HG02870 (cell line): Measurements from ENCODE around the gene ANKLE2.

ENCODE experiments used
- ATAC-seq: cut with Tn5 transposase; IDR thresholded peaks from one replicate; pipeline ENCODE4 v1.9.1; 2021; ENCODE audit warnings: mild to moderate bottlenecking, moderate library complexity; ENCODE audit not compliant: unreplicated experiment

The ANKLE2 gene

DNA sequence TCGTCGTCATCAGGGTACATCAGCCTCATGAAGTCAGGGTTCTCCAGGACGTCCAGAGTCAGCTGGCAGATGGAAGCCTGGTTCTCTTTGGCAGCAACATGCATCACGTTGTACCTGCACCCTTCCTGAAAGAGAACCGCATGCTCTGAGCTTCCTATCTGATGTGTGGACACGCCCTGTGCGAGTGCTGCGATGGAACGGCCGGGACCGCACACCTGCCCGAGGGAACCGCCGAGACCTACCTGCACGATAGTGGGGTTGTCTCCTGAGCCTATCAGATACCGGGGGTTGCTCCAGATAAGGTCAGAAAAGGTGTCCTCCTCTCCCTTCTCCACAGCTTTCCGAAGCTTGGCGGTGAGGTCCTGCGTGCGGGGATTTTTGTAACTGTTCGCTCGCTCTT lies 13.7 kb downstream of the ANKLE2 start:
- no peak for ATAC-seq

DNA sequence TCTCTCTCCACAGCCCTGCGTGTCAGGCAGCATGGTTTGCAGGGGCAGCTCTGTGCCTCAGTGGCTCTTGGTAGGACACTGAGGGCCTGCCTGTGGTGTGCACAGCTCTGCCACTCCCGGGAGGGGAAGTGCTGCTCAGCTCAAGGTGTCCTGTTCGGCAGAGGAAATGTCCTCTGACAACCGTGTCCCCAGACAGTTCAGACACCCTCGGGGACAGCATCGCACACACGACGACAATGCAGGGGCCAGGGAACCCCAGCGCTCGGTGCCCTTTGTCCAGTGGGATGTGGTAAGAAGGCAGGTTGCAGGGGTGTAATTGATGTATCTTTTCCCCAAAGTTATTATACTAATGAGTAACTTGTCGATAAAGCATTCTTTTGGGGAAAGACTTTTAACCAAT lies 14.2 kb downstream of the ANKLE2 start:
- no peak for ATAC-seq

DNA sequence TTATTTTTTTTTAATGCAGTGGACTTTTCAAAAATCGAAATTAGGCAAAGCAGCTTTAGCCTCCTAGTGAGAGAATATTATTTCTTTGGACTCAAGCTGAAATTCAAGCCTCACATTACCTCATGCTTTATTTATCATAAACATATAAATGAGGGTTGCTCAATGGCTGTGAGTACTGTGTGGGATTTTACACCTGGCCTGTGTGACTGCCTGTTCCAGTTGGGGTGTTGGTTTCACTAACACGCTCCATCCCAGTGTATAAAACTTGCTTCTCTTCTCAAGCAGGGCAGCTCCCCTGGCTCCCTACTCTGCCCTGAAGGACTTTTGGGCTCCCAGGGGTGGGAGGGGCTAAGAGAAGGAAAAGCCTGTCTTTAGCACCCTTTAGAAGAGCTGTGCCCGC lies 15.0 kb downstream of the ANKLE2 start:
- no peak for ATAC-seq

DNA sequence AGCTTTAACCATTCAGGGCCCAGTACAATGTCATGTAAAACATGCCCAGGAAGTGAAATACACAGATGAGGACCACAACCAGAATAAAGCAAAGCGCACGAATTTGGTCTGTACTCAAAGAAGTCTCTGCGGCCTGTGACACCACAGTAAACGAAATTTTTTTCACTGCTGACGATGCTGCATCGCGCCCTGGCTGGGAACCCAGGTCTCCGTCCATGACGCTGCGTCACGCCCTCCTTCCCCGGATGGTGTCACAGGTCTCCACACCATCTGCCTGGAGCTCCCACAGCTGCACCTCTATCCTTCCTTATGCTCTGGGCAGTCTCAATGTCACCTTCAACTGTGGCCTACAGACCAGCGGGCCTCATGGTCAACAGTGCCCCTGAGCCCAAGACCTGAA lies 17.8 kb downstream of the ANKLE2 start:
- ATAC-seq: no peak

DNA sequence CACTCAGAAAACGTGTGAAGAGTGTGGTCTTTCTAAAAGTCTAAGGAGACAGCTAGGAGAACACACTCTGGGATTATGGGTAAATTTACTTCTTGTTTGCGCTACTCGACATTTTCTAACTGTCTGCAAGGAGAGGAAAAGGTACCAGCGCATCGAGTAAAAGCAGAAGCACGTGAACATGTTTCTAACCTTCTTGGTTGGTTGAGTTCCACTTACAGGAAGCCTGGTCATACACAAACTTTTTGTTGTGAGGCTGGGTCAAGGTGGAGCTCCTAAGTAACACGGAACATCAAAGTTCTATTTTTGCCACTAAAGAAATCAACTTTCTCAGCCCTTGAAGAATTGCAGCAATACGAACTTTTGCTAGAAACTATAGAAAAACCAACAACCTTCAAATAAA lies 20.0 kb downstream of the ANKLE2 start:
- no peak for ATAC-seq

DNA sequence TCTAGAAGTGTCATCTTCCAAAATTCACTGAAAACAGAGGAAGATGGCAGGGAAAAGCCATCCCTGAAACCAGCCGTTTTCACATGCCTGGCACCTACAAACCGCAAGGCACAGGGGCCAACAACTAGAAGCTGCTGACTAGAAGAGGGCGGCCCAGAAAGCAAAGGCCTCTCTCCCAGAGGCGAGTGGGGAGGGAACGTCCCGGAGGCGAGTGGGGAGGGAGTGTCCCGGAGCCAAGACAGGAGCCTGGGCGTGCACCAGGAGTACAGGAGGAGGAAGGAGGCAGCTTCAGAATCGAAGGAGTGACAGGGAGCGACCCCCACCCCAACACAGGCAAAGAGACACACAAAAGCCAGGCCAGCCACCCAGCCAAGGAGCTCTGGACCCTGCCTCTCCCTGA lies 21.0 kb downstream of the ANKLE2 start:
- no peak for ATAC-seq

DNA sequence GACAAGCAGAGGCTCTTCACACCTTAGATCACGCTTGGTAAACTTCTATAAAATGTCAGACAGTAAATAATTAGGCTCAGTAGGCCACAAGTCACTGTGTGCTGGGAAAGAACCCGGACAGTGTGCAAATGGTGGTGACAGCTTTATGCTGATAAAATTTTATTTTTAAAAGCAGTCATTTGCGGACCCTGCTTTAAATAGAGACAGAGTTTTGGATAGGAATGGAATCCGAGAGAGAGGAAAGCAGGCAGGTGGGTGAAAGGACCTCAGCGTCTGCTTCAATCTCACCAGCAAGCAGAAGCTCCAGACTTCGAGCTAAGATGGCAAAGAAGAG lies 21.4 kb downstream of the ANKLE2 start:
- no peak for ATAC-seq

DNA sequence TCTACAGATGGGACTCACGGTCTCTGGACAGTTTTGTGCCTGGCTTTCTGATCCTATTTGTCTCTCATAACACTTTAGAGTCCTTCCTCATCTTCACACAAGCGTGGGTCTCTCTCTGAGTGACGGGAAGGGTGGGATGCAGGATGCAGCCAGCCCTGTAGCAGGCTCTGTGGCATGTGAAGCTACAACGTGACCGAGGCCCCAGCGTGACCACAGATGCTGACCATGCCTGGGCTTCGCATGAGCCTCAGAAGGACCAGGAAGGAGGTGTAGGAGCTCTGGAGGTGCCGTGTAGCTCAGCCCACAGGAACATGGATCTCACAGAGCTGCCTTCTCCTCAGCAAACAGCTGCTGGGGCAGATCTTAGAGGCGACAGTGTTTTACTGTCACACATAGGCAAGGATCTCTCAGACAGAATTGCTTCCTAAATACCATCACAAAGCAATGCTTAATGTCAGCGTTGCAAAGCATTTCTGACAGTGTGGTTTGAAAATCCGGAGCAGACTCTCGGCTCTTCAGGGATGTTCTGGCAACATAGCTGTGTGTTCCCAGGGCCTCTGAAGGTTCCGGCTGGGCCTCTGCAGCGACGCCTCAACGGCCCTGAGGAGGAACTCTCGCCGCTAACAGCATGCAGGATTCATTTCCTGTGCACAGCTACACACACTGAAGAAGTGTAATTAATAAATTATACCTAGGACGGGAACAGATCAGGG lies 21.9 kb downstream of the ANKLE2 start:
- no peak for ATAC-seq

DNA sequence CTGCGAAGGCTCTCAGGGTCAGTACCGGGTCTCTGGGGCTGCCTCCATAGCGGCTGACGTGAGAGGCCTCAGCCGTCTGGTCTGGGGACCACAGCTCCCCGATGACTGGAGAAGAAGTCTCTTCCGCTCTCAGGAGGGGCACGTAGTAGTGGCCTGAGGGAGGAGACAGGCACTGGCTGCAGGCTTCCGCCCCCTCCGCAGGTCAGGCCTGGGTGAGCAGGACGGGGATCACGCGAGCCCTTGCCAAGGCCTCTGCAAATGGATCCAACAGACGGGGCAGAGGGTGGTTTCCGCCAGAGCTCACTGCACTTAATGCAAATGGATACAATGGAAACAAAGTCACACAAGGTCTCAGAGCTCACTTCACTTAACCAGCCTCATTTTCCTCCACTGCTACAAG lies 24.7 kb downstream of the ANKLE2 start:
- ATAC-seq: no peak

DNA sequence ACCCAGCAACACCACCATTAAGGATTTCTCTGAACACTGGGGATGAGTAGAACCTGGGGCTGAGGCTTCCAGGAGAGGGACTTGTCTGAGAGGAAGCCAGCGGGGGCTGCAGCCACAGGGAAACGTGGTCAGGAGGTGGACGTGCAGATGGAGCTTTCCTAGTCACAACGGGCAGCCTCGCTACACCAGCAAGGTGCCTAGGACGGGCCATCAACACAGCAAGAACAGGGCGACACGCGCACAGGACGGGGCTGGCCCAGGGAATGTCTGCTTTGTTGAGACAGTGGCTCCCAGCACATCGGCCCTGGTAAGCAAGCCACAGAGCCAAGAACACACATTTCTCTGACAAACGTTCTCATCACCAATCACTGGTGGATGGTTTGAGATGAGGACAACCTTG lies 25.3 kb downstream of the ANKLE2 start:
- ATAC-seq: no peak

DNA sequence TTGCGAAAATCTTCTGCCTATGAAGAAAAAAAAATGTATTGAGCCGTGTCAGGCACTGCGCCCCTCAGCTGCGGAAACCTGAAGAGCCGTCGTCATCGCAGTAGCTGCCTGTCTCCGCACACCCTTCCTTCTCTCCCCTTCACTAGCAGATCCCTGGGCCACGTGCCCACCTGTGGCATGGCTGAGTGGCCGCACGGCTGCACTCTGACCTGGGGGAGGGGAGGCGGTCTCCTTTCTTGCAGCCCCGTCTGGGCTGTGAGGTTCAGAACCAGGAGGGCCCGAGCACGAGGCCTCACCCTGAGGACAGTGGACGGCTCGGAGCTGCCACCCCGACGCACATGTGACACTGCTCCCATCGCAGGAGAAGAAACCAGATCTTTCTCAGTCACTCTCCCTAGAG lies 26.1 kb downstream of the ANKLE2 start:
- ATAC-seq: no peak

DNA sequence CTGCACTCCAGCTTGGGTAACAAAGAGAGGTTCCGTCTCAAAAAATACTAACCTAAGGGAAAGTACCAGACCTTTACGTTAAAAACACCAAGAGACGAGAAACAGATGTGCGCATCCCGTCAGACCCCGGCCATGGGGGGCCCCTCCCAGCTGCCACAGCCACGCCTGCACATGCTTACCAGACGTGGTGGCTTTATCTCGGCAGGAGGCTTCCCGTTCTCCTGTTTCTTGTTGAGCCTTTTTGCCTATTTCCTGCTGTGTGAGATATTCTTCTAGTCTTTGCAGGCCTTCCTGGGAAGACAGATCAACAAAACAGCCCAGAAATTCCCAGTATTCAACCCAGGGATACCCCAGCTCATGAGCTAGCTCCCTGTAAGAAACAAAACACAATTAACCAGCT lies 27.4 kb downstream of the ANKLE2 start:
- no peak for ATAC-seq

DNA sequence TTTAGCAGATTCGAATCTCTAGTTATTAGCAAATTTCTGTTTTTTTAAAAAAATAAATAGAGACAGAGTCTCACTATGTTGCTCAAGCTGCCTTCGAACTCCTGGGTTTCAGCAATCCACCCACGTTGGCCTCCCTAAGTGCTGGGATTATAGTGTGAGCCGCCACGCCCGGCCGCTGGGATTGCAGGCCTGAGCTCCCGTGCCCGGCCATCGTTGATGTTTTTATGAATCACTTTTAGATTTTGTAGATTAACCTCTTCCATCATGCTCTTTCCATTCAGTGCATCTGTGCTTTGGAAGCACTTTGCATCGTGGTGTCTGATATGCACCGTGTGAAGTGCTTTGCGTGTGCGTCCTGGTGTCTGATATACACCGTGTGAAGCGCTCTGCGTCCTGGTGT lies 30.1 kb downstream of the ANKLE2 start:
- ATAC-seq: no peak

DNA sequence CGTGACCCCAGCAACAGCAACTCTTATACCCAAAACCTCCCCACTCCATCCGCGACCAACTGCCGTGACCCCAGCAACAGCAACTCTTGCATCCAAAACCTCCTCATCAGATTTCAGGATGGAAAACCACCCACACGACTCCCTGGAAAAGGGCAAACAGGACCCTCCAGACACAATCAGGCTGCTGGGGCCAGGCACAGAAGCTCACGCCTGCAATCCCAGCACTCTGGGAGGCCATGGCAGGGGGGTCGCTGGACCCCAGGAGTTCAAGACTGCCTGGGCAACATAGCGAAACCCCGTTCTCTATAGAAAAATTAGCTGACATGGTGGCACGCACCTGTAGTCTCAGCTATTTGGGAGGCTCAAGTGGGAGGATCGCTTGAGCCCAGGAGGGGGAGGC lies 31.3 kb downstream of the ANKLE2 start:
- ATAC-seq: no peak

DNA sequence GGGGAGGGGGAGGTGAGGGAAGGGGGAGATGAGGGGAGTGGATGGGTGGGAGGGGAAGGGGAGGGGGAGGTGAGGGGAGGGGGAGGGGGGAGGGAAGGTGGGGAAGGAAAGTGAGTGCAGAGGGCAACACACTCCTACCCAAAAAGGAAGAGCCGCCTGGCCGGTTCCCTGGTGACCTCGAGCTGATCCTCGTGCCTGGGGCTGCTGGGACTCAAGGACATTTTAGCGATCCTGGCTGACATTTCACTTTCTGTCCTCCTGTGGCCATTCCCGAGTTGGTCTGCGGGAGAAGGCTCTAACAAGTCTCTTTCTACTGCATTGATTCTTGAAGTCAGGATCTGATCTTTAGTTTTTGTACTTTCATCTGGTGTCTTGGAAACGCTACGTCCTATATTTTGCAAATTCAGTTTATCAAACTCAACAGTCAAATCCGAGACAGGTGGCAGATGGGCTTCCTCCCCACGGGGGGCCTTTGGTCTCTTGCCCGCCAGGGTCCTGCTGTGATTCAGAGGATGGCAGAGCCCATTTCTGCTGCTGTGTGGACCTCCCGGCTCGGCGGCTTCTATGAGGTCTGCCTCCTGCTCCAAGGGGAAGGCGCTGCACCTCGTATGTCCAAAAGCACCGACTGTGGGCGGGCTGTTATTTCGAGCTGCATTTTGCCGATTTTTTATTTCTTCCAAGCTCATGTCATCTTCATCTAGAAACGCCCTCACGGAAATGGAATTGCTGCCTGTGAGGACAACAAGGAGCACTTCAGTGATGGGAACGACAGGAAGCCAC lies 31.9 kb downstream of the ANKLE2 start:
- ATAC-seq: no peak

DNA sequence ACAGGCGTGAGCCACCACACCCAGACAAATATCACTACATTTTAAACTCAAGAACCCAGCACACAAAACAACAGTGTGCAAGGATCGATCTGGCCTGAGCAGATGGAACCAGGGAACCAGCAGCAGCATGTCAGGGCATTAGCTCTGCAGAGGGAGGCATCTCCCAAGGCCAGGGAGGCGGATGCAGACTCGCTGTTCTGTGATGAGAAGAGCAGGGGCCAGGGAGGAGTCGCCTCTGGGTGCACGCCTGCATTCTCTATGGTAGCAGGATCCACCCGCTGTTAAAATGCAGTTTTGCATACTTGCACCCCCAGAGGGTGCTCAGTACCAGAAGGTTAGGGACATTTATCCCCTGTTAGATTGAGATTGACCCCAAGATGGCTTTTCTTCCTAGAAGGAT lies 33.1 kb downstream of the ANKLE2 start:
- no peak for ATAC-seq

DNA sequence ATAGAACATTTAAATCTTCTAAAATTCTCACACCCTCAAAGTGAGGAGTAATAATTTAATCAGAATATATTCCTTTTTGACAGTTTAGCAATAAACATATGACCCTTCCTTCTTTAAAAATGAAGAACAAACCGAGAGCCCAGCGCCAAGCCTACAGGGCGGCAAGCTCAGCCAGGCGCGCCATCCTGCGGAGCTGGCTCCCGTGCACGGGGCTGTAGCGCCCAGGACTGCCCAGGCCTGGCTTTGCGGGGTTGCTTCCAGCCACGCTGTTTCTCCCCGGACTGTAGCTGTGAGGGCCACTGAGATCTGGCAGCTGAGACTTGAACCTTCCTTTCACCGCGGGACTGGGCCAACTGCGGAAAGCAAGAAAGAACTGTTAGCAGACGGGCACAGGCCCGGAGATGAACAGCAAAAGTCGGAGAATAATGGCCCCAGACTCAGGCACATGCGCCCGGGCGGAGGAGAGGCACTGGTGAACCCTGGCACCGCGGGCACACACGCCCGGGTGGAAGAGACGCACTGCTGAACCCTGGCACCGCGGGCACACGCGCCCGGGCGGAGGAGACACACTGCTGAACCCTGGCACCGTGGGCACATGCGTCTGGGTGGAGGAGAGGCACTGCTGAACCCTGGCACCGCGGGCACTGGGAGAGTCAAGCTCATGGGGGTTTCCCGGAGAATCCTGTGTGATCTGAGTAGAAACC lies 34.4 kb downstream of the ANKLE2 start:
- no peak for ATAC-seq

DNA sequence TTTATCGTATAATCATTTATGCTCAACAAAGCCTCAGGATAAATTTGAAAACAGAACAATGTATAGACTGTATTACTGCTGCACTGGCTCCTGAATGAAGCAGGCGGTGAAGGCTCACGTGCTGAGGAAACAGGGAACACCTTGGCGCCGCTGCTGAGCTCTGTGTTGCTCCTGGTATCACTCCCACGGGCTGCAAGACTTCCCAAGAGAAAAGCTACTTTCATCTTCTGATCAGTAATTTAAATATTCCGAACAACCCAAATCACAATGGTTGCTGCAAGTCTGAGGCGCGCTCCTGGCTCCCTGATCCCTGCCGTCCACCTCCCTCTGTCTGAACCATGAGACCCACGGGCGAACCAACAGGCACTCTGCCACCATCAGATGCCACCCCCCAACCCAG lies 35.2 kb downstream of the ANKLE2 start:
- no peak for ATAC-seq

DNA sequence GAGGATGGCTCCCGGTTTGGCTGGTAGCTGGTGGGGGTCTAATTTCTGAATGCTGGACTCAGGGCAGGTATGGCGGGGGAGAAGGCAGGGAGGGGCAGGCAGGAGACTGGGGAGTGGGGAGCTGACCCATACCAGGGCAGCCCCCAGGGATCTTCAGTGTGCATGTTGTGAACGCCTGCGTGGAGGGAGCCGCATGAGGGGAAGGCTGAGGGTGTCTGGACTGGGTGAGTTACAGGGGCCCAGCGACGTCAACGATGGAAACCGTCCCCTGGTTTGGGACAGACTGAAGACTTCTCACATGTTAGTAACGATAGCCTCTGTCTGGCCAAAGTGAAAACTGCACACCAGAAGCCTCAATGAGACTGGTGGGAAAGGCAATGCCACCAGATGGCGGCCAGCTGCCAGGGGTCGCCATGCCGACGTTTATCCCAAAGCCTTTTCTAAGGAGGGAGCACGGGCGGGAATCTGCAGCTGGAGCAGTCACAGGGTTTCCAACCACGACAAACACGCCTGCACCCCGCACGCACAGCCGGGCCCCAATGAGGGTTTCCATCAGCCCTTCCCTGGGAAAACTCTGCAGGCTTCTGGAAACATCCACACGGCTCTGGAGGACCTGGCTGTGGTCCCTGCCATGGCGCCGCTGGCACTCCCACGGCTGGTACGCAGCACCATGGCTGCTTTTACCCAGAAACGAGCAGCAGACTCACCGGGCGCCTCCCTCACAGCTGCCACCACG lies 37.0 kb downstream of the ANKLE2 start:
- no peak for ATAC-seq

DNA sequence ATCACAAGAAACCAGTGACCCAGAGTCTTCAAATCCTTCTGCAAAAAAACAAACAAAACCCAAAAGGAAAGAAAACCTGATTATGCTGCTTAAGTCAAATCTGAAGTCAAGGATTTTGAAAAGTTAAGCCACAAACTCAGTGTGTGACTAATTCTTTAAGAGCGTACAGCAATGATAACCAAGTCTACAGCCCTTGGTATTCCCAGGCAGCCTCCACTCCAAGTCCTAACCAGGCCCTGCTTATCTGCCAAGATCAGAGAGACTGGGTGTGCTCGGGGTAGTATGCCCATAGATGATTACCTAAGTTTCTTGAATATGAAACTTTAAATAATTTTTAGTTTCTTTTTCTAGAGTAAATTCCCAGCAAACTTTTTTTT lies 37.9 kb downstream of the ANKLE2 start:
- ATAC-seq: no peak

DNA sequence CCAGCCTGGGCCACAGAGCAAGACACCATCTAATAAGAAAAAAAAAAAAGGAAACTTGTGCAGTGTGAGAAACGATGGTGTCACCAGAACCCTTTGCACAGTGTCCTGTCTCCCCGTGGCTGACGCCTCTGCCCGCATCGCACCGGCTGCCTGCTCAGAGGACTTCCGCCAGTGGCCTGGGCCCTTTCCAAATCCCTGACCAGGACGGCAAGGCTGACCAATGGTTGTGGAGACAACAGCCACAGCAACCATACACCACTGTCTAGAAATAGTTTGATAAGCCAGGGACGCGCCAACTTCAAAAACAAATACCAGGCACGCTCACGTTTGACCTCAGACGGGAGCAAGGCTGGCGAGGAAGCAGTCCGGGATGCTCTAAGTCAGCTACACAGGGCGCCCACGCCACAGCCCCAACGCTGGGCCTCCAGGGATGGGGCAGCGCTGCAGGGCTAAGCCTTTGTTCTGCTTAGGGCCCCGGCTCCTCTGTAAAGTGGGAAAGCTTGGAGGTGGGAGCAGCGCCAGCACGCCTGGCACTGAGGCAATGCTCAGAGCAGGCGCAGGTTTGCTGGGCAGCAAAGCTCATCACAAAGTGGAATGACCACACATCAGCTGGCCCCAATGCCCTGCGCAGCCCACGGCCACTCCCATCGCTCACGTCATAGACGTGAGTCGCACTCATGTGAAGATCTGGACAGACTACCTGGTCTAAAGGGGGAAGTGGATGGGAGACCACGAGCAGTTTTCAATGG lies 38.4 kb downstream of the ANKLE2 start:
- ATAC-seq: no peak
